Activated CD8-positive, alpha-beta memory T cell treated with anti-CD3 and anti-CD28 coated beads for 36 hours (primary cell): ENCODE measurements around the gene NCR3LG1. TPM values are rescaled to one million over a fixed set of nuclear protein-coding genes. Genes with fewer than 3 reads are reported as not detected.

Experiments
- CTCF ChIA-PET: fragments of 350-600 bp; sonication (Branson Sonifier 250); formaldehyde crosslinking; loops from one replicate; lab custom pipeline; 2021; ENCODE audit warnings: antibody characterized with exemption; lab: Charles Lee
- POLR2A ChIA-PET: fragments of 350-600 bp; sonication (Branson Sonifier 250); formaldehyde crosslinking; loops from one replicate; lab custom pipeline; 2021; ENCODE audit warnings: antibody characterized with exemption; lab: Charles Lee
- total RNA-seq, 2 experiments: library from RNA; stranded (reverse); gene quantifications; one replicate each; pipeline ENCODE4 v1.2.3, GENCODE V29; 2021

Gene NCR3LG1
- total RNA-seq, 2 experiments from 2014 or later, result 5.9 to 6.5 TPM

GRCh38 chr11:17388609-17389210, 37.1 kb downstream of the NCR3LG1 start, which contains the start of gene KCNJ11:
TSS of gene KCNJ11 (minus strand) at chr11:17388659. CDS start at chr11:17388091, 568 bp downstream.
- CTCF ChIA-PET, result interaction anchor here (0.6 to 1.0 kb wide), 5 partner anchors 9 to 491 kb away, joined by 3 to 5 read pairs (median 4); no protein-coding TSS in a partner anchor
- POLR2A ChIA-PET, result no interaction called here

- CTCF ChIA-PET, result interaction anchor here (0.6 to 1.3 kb wide), 9 partner anchors 9 to 492 kb away, joined by 3 to 5 read pairs (median 3); no protein-coding TSS in a partner anchor
- POLR2A ChIA-PET, result interaction anchor here (1.3 kb wide), 1 partner anchor 181 kb away, joined by 5 read pairs; the partner anchor contains the start of gene PIK3C2A
These were observed 37.8 kb downstream of the NCR3LG1 start for GRCh38 chr11:17389211-17389956.

DNA sequence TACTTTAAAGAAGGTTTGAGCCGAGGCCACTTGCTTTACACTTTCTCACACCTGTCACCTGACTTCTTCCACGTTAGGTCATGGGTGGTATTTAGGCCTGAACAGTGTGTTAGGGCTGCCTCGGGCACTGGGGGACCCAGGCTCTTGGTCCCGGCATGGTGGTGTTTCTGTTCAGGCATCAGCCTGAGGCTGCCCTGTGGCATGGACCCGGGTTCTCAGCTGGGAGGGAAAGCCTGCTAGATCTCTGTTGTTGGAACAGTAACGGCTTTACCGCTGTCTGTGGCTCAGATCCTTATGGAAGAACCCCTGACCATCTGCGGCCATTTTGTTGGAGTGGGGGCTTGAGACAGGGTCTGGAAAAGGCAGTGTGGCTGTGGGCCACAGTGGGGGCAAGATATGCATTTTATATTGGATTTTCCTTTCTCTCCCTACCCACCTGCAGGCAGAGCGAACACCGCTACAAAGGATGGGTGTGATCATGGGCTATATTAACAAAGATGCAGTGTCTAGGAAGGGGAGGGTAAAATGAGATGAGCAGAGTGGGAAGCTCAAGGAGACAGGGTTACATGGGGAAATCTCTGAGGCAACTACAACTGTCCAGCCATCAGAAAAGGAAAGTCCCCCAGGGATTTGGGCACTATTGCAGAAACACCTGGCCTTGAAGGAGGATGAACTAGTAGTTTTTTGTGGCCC, 38.5 kb downstream of the NCR3LG1 start:
- POLR2A ChIA-PET, result interaction anchor here (1.3 kb wide), 1 partner anchor 182 kb away, joined by 5 read pairs; the partner anchor contains the start of gene PIK3C2A
- CTCF ChIA-PET, result interaction anchor here (0.8 to 1.3 kb wide), 5 partner anchors 52 to 314 kb away, joined by 3 to 5 read pairs (median 3); no protein-coding TSS in a partner anchor

DNA sequence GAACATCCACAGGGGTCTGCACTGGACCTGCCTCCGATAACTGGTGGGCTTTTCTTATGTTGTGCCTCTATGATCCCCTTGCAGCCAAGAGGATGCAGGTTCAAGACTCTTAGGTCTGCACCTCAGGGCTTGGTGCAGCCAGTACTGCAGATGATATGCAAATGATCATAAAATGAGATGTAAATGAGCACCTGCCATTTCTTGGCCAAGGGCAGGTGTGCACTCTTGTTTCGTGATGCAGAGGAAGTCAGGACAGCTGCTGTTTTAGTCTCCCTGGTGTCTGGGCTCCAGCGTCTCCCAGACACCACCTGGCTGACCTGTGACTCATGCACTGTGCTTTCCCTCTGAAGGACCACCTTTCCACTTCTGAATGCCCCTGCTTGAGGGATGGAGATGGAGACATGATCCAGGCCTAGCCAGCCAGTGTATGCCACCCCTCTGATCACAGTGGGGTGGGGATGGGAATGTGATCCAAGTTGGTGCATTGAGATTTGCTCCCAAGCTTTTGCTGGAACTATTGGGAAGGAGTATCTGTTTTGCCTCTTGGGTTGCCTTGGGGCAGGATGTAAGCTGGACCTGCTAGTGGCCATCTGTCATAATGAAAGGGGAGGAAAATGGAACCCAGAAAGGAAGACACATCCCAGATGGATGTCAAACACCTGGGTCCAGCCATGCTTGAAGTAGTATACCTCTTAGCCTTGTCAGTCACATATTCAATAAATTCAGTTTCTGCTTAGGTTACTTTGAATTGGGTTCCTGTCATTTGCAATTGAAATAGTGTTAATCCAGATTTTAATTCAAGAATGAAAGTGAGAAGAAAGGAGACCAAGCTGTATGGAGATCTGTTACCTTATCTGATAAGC, 40.1 kb downstream of the NCR3LG1 start:
- CTCF ChIA-PET, result interaction anchor here (0.6 to 1.5 kb wide), 2 partner anchors 29 to 113 kb away, joined by 3 read pairs; no protein-coding TSS in a partner anchor
- POLR2A ChIA-PET, result no interaction called here

GRCh38 chr11:17392872-17393271, 41.3 kb downstream of the NCR3LG1 start:
- CTCF ChIA-PET, result interaction anchor here (1.5 kb wide), 1 partner anchor 112 kb away, joined by 3 read pairs; no protein-coding TSS in a partner anchor
- POLR2A ChIA-PET, result no interaction called here

GRCh38 chr11:17393472-17393871, 41.9 kb downstream of the NCR3LG1 start:
- ChIA-PET CTCF (interaction anchor here (0.8 kb wide), 1 partner anchor 10 kb away, joined by 3 read pairs; no protein-coding TSS in a partner anchor), POLR2A (no interaction called here)

GRCh38 chr11:17394743-17395390, 43.3 kb downstream of the NCR3LG1 start:
- CTCF ChIA-PET, result no interaction called here
- POLR2A ChIA-PET, result no interaction called here

DNA sequence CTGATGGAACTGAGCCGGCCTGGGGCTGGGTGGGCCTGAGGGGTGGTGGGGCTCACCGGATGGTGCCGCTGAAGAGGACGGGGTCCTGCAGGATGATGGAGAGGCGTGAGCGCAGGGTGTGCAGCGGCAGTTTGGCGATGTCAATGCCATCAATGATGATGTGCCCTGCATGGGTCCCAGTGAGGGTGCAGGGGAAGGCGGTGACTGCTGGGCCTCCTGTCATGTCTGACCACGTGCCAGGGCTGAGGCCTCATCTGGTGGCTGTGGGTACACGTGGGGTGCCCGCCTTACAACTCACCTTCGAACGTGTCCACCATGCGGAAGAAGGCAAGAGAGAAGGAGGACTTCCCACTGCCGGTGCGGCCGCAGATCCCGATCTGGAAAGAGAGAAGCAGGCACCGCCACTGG, 44.0 kb downstream of the NCR3LG1 start:
- ChIA-PET CTCF (no interaction called here), POLR2A (no interaction called here)

GRCh38 chr11:17395978-17396377, 44.4 kb downstream of the NCR3LG1 start:
- CTCF ChIA-PET, result interaction anchor here (3.7 kb wide), 1 partner anchor 12 kb away, joined by 13 read pairs; no protein-coding TSS in a partner anchor
- POLR2A ChIA-PET, result no interaction called here

GRCh38 chr11:17396598-17397310, 45.2 kb downstream of the NCR3LG1 start:
- CTCF ChIA-PET, result interaction anchor here (0.9 to 3.7 kb wide), 2 partner anchors 10 to 12 kb away, joined by 4 to 13 read pairs; no protein-coding TSS in a partner anchor
- POLR2A ChIA-PET, result no interaction called here

DNA sequence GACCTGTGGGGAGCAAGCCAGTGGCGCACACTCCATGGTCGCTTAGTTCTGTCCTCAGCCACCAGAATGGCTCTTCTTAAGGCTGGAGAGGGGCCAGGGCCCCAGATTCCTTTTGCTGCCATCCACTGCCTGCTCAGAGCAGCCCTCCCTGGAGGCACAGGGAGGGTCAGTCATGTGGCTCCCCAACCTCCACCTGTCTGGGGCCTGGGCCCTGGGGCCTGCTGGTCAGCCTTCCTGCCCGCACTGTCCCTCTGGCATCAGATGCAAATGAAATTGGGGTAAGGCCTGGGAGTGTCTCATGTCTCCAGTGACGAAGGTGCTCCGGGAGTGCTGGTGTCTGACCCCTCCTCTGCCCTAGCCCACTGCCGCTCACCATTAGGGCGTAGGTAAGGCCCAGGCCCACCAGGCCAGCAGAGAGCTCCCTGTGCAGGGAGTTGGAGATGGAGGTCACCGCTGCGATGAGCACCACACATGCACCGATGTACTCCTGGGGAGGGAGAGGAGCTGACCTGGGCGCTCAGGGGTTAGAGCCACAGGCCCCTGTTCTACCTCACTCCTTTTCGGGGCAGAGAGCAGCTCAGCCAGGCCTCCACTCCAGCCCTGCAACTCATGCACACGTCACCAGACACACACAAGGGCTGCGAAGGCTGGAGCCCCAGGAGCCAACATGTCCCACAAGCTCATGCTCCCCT, 45.9 kb downstream of the NCR3LG1 start:
- ChIA-PET CTCF (interaction anchor here (0.7 to 3.7 kb wide), 3 partner anchors 9 to 13 kb away, joined by 3 to 13 read pairs (median 4); partner anchors contain the start of gene KCNJ11), POLR2A (no interaction called here)

DNA sequence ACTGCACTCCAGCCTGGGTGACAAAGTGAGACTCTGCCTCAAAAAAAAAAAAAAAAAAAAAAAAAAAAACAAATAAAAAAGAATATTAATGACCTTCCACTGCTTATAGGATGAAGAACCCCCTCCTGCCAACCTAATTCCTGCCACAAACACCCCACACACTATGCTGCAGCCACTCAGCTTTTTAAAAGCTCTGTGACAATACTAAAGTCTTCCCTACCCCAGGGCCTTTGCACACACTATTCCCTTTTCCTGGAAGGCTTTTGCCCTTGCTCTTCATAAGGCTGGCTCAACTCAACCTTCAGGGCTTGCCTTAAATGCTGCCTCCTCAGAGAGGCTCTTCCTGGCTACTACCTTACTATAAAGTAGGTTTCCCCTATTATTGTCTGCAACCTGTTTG, 47.6 kb downstream of the NCR3LG1 start:
- ChIA-PET POLR2A (no interaction called here), CTCF (interaction anchor here (3.7 kb wide), 1 partner anchor 15 kb away, joined by 13 read pairs; no protein-coding TSS in a partner anchor)

GRCh38 chr11:17400048-17400775, 48.6 kb downstream of the NCR3LG1 start:
- ChIA-PET CTCF (interaction anchor here (0.6 to 1.1 kb wide), 2 partner anchors 105 to 1162 kb away, joined by 3 read pairs; no protein-coding TSS in a partner anchor), POLR2A (no interaction called here)

DNA sequence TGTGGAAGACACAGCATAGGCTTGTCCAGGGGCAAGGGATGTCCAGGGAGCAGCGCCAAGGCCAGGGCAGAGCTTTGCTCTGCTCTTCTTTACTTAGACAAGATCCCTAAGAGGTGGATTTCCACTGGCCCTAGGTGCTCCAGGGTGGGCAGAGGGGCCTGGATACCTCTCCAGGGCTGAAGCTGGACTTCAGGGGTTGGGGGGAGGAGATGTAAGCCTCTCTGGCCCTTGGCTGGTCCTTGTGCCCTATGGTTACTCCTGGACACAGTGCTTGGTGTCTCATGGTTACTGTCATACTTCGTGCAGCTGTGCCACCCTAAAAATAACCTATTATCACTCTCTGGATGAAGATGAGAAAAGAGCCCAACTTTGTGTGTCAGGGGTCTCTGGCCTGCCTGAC, 49.7 kb downstream of the NCR3LG1 start:
- POLR2A ChIA-PET, result no interaction called here
- CTCF ChIA-PET, result interaction anchor here (1.1 kb wide), 1 partner anchor 104 kb away, joined by 3 read pairs; no protein-coding TSS in a partner anchor

DNA sequence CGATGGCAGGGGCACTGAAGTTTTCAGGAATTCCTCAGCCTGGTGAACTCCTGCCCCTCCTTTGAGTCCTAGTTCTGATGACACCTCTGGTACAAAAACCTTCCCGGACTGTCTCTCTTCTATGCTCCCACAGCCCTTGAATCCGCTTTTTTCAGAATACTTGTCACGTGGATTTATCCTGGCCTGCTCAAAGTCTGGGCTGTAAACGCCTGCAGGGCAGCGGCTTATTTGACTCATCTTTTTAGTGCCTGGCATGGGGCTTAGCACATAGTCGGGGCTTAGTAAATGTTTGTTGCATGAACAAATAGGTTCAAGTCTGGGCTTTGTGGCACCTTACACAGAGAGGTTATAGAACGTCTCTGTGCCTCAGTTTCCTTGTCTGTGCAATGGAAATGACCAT, 50.2 kb downstream of the NCR3LG1 start:
- ChIA-PET CTCF (no interaction called here), POLR2A (no interaction called here)

DNA sequence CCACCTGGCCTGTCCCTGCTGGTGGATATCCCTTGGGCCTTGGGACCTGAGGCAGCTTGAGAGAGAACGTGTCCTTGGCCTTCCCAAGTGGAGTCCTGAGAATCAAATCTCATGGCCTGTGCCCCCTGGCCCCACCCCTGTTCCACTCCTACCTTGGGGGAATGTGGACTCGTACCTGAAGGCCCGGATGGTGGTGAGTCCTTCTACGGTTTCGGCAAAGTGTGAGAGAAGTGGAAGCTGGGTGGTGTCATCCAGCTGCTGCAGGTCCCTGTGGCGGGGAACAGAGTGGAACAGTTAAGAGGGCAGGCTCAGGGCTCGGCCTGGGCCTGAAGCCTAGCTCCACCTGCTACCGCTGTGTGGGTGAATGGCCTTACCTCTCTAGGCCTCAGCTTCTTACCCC, 50.9 kb downstream of the NCR3LG1 start:
- CTCF ChIA-PET, result no interaction called here
- POLR2A ChIA-PET, result no interaction called here
